KBM-7 (cell line): ENCODE results near the gene PSTPIP1.

Experiments
- DNase-seq: peaks from one replicate; pipeline ENCODE4 v3.0.0-alpha.2; 2015
- in situ Hi-C: fragments of 300-500 bp; cut with MboI; formaldehyde crosslinking; loops from 2 replicates; pipeline ENCODE4 v1.14.3; 2020; ENCODE audit warnings: low sequenced_read_pairs, low pct_unique_long_range_greater_than_20kb, mixed read lengths

The PSTPIP1 gene

GRCh38 chr15:77015646-77016320, 20.9 kb downstream of the PSTPIP1 start:
- in situ Hi-C loops = no loop called here
- no peak for DNase-seq

GRCh38 chr15:77016321-77016695, 21.4 kb downstream of the PSTPIP1 start:
- in situ Hi-C loops = no loop called here

GRCh38 chr15:77017091-77017660, 22.2 kb downstream of the PSTPIP1 start:
- no peak for DNase-seq
- in situ Hi-C loops = no loop called here

More at GRCh38 chr15:77016321-77016695, 21.4 kb downstream of the PSTPIP1 start:
- DNase-seq = no peak

GRCh38 chr15:77017761-77018720, 23.1 kb downstream of the PSTPIP1 start:
- DNase-seq = no peak
- in situ Hi-C loops = no loop called here

GRCh38 chr15:77018796-77019505, 24.0 kb downstream of the PSTPIP1 start:
- in situ Hi-C loops = no loop called here
- DNase-seq = no peak

- no peak for DNase-seq
- in situ Hi-C loops = no loop called here
Measured at GRCh38 chr15:77019521-77020331, 24.8 kb downstream of the PSTPIP1 start.

GRCh38 chr15:77020348-77021087, 25.6 kb downstream of the PSTPIP1 start:
- no peak for DNase-seq
- in situ Hi-C loops = no loop called here

GRCh38 chr15:77021088-77021481, 26.2 kb downstream of the PSTPIP1 start:
- no peak for DNase-seq
- in situ Hi-C loops = no loop called here

GRCh38 chr15:77021803-77022381, 27.0 kb downstream of the PSTPIP1 start:
- in situ Hi-C loops = no loop called here
- DNase-seq = peak; percentile 60

GRCh38 chr15:77022646-77023575, 28.0 kb downstream of the PSTPIP1 start:
- in situ Hi-C loops = no loop called here
- DNase-seq = no peak

GRCh38 chr15:77023576-77024272, 28.8 kb downstream of the PSTPIP1 start:
- no peak for DNase-seq
- in situ Hi-C loops = no loop called here

GRCh38 chr15:77024273-77025082, 29.6 kb downstream of the PSTPIP1 start:
- peak; percentile 80 for DNase-seq
- in situ Hi-C loops = no loop called here

GRCh38 chr15:77025083-77025901, 30.4 kb downstream of the PSTPIP1 start:
- in situ Hi-C loops = no loop called here

GRCh38 chr15:77025941-77026411, 31.1 kb downstream of the PSTPIP1 start:
- in situ Hi-C loops = no loop called here
- no peak for DNase-seq

More at GRCh38 chr15:77025083-77025901, 30.4 kb downstream of the PSTPIP1 start:
- DNase-seq = no peak
